SK-N-SH treated with all-trans-retinoic acid at 6 μM for 48 hours (cell line): ENCODE data around the gene NNAT.

ENCODE experiments used
- CSDC2 ChIP-seq: fragments of 250-450 bp; sonication (Bioruptor Pico); IDR thresholded peaks from 2 replicates; pipeline ENCODE4 v1.5.0; 2020; ENCODE audit warnings: mild to moderate bottlenecking, moderate library complexity
- SNAI2 ChIP-seq: fragments of 250-450 bp; sonication (Bioruptor Pico); IDR thresholded peaks from 2 replicates; pipeline ENCODE4 v1.5.0; 2020; ENCODE audit warnings: mild to moderate bottlenecking, moderate library complexity
- ZFP3 ChIP-seq: fragments of 250-450 bp; sonication (Bioruptor Pico); IDR thresholded peaks from 2 replicates; pipeline ENCODE4 v1.5.0; 2020; ENCODE audit warnings: mild to moderate bottlenecking, moderate library complexity

GRCh38 chr20:37571033-37571432, 50.0 kb downstream of the NNAT start:
- TF ChIP-seq ZFP3, result no peak
- no peak for TF ChIP-seq SNAI2 (CRISPR knock-in tag)
- TF ChIP-seq CSDC2 (CRISPR knock-in tag), result no peak
